IMR-90 (cell line): ENCODE measurements around the gene MRTFB. TPM values are rescaled to one million over a fixed set of nuclear protein-coding genes. Genes with fewer than 3 reads are reported as not detected.

Experiments used
- ATAC-seq: fragments of 200-7000 bp; cut with Tn5 transposase; 2 replicates; pipeline ENCODE4 v1.9.1; 2020; ENCODE audit warnings: low read depth, mild to moderate bottlenecking, moderate library complexity
- BruUV-seq: library from RNA; stranded (reverse); fragments of 400-500 nt; replicated peaks from 2 replicates; lab custom pipeline; 2021; lab: Mats Ljungman, UMichigan
- CTCF ChIA-PET: fragments of 300-600 bp; formaldehyde crosslinking; extraction: SDS; loops from one replicate; lab custom pipeline; 2021; ENCODE audit warnings: antibody characterized with exemption; lab: Yijun Ruan, JAX
- POLR2A ChIA-PET: fragments of 300-600 bp; sonication (Branson Sonifier 250); formaldehyde crosslinking; loops from one replicate; lab custom pipeline; 2022; ENCODE audit warnings: antibody characterized with exemption; ENCODE audit not compliant: unreplicated experiment; lab: Charles Lee
- DNase-seq: peaks from one replicate; pipeline ENCODE4 v3.0.0; 2013
- H2AFZ ChIP-seq: replicated peaks from 2 replicates; pipeline ENCODE3; 2013; ENCODE audit warnings: low read length, mild to moderate bottlenecking; ENCODE audit not compliant: poor library complexity
- H2AK5ac ChIP-seq: 2 replicates; pipeline ENCODE4 v1.6.1; 2013; ENCODE audit warnings: low read depth, low read length, inconsistent platforms
- H2AK9ac ChIP-seq: replicated peaks from 2 replicates; pipeline ENCODE3; 2013; ENCODE audit warnings: mild to moderate bottlenecking, low read depth, low read length, moderate library complexity; ENCODE audit not compliant: poor library complexity
- H2BK120ac ChIP-seq: 2 replicates; pipeline ENCODE4 v1.6.1; 2013; ENCODE audit warnings: low read depth, low read length, inconsistent platforms
- H2BK15ac ChIP-seq: 3 replicates; pipeline ENCODE4 v1.6.1; 2013; ENCODE audit warnings: low read depth, low read length, inconsistent platforms
- H2BK20ac ChIP-seq: 2 replicates; pipeline ENCODE4 v1.6.1; 2013; ENCODE audit warnings: low read depth, mild to moderate bottlenecking, inconsistent platforms, low read length, moderate library complexity
- H2BK5ac ChIP-seq: 2 replicates; pipeline ENCODE4 v1.6.1; 2013; ENCODE audit warnings: mild to moderate bottlenecking, low read depth, low read length, inconsistent platforms; ENCODE audit not compliant: poor library complexity, severe bottlenecking
- H3K14ac ChIP-seq: replicated peaks from 2 replicates; pipeline ENCODE4 v1.6.1; 2013; ENCODE audit warnings: low read depth, low read length, inconsistent platforms
- H3K18ac ChIP-seq: 2 replicates; pipeline ENCODE4 v1.6.1; 2013; ENCODE audit warnings: low read depth, low read length, control low read depth
- H3K23ac ChIP-seq: 2 replicates; pipeline ENCODE4 v1.6.1; 2013; ENCODE audit warnings: low read depth, low read length, inconsistent platforms
- H3K27ac ChIP-seq: 2 replicates; pipeline ENCODE4 v1.5.1; 2013; ENCODE audit warnings: mild to moderate bottlenecking, control low read depth, low read length; ENCODE audit not compliant: insufficient read depth
- H3K27me3 ChIP-seq: 2 replicates; pipeline ENCODE4 v1.6.1; 2013; ENCODE audit warnings: low read length; ENCODE audit not compliant: control insufficient read depth, insufficient read depth
- H3K36me3 ChIP-seq: 2 replicates; pipeline ENCODE4 v1.6.1; 2013; ENCODE audit warnings: low read length, mixed read lengths; ENCODE audit not compliant: control insufficient read depth, insufficient read depth
- H3K4ac ChIP-seq: 2 replicates; pipeline ENCODE4 v1.6.1; 2013; ENCODE audit warnings: low read depth, low read length, inconsistent platforms
- H3K4me1 ChIP-seq: 2 replicates; pipeline ENCODE4 v1.6.1; 2013; ENCODE audit warnings: low read length, mixed read lengths; ENCODE audit not compliant: control insufficient read depth, insufficient read depth
- H3K4me2 ChIP-seq: 2 replicates; pipeline ENCODE4 v1.6.1; 2013; ENCODE audit warnings: low read depth, mild to moderate bottlenecking, control low read depth, low read length, moderate library complexity
- H3K4me3 ChIP-seq: 2 replicates; pipeline ENCODE4 v1.5.1; 2013; ENCODE audit warnings: low read depth, mild to moderate bottlenecking, control low read depth, low read length, moderate library complexity; ENCODE audit not compliant: insufficient read depth
- H3K56ac ChIP-seq: 2 replicates; pipeline ENCODE4 v1.6.1; 2013; ENCODE audit warnings: low read length, inconsistent platforms; ENCODE audit not compliant: insufficient read depth; ENCODE audit errors: extremely low read depth
- H3K79me1 ChIP-seq, 2 experiments: 2 replicates each; pipeline ENCODE4 v1.6.1; 2013; ENCODE audit warnings: low read length in 2 of 2, inconsistent platforms in 1 of 2, low read depth in 1 of 2
- H3K9ac ChIP-seq: 2 replicates; pipeline ENCODE4 v1.6.1; 2013; ENCODE audit warnings: low read depth, low read length, control low read depth
- H3K9me1 ChIP-seq: 2 replicates; pipeline ENCODE4 v1.6.1; 2013; ENCODE audit warnings: low read length, inconsistent platforms; ENCODE audit not compliant: insufficient read depth
- H3K9me3 ChIP-seq: 2 replicates; pipeline ENCODE4 v1.6.1; 2013; ENCODE audit warnings: low read length; ENCODE audit not compliant: control insufficient read depth, insufficient read depth
- H4K20me1 ChIP-seq: 2 replicates; pipeline ENCODE4 v1.6.1; 2013; ENCODE audit warnings: low read length, inconsistent platforms; ENCODE audit not compliant: insufficient read depth
- H4K5ac ChIP-seq: 2 replicates; pipeline ENCODE4 v1.6.1; 2013; ENCODE audit warnings: mild to moderate bottlenecking, low read depth, low read length, control low read depth
- H4K8ac ChIP-seq, 2 experiments: 2 replicates each; pipeline ENCODE4 v1.6.1; 2013; ENCODE audit warnings: low read depth in 2 of 2, low read length in 2 of 2, control low read depth in 1 of 2, inconsistent platforms in 1 of 2
- H4K91ac ChIP-seq: 2 replicates; pipeline ENCODE4 v1.6.1; 2013; ENCODE audit warnings: low read depth, low read length, inconsistent platforms; ENCODE audit not compliant: insufficient read depth
- BHLHE40 ChIP-seq: fragments of 150-350 bp; IDR thresholded peaks from 2 replicates; pipeline ENCODE4 v1.6.1; 2016; ENCODE audit warnings: mild to moderate bottlenecking, low read depth, low read length
- CEBPB ChIP-seq: IDR thresholded peaks from 2 replicates; pipeline ENCODE4 v1.6.1; 2012; ENCODE audit warnings: low read depth, low read length, improper control_type of control experiment
- CTCF ChIP-seq: conservative IDR thresholded peaks from 2 replicates; pipeline ENCODE4 v1.5.1; 2012; ENCODE audit warnings: mild to moderate bottlenecking, low read depth, low read length, improper control_type of control experiment
- ELK1 ChIP-seq: fragments of 150-350 bp; IDR thresholded peaks from 2 replicates; pipeline ENCODE4 v1.6.1; 2016; ENCODE audit warnings: low read depth, mild to moderate bottlenecking, low read length, moderate library complexity, borderline replicate concordance
- FOS ChIP-seq: fragments of 150-350 bp; IDR thresholded peaks from 2 replicates; pipeline ENCODE4 v1.6.1; 2016; ENCODE audit warnings: low read depth, low read length
- MAZ ChIP-seq: IDR thresholded peaks from 2 replicates; pipeline ENCODE4 v1.6.1; 2012; ENCODE audit warnings: low read depth, mild to moderate bottlenecking, low read length, improper control_type of control experiment, moderate library complexity, borderline replicate concordance
- RAD21 ChIP-seq: IDR thresholded peaks from 2 replicates; pipeline ENCODE4 v1.6.1; 2012; ENCODE audit warnings: low read length, improper control_type of control experiment
- SMC3 ChIP-seq: fragments of 150-350 bp; IDR thresholded peaks from 2 replicates; pipeline ENCODE4 v1.6.1; 2016; ENCODE audit warnings: low read depth, mild to moderate bottlenecking, antibody characterized with exemption, low read length, moderate library complexity
- WGBS, 2 experiments: methylation state at CpG; one replicate each; pipeline versions ENCODE4 v1.1.5 to v1.1.7; 2013; ENCODE audit warnings: missing lambda C conversion rate in 2 of 2; ENCODE audit not compliant: insufficient read length in 1 of 2; ENCODE audit errors: extremely low coverage in 2 of 2; 5-methylcytosine and 5-hydroxymethylcytosine counted together
- dilution Hi-C: fragments of 300-500 bp; cut with HindIII; formaldehyde crosslinking; loops from one replicate; pipeline ENCODE4 v1.14.3; 2018; ENCODE audit warnings: low sequenced_read_pairs; ENCODE audit not compliant: unreplicated experiment
- in situ Hi-C: fragments of 300-500 bp; cut with MboI; formaldehyde crosslinking; loops from 3 replicates; pipeline ENCODE4 v1.14.3; 2019; ENCODE audit warnings: low sequenced_read_pairs, inconsistent platforms, mixed read lengths
- intact Hi-C: fragments of 100-400 bp; cut with micrococcal nuclease; formaldehyde crosslinking; loops from 2 replicates; pipeline ENCODE4 v1.10.0; 2022
- polyA plus RNA-seq, 3 experiments: library from polyadenylated mRNA; depleted of rRNA; stranded (reverse); fragments of >200 nt; gene quantifications; 2 replicates each; pipeline ENCODE4 v1.2.3, GENCODE V29; 2012; ENCODE audit warnings: low replicate concordance in 1 of 3
- total RNA-seq: library from RNA; depleted of rRNA; stranded (reverse); fragments of >200 nt; gene quantifications from 2 replicates; pipeline ENCODE4 v1.2.3, GENCODE V29; 2012

Gene MRTFB
- total and polyA plus RNA-seq, 2 of the 4 experiments (the other 2 are of a cell fraction) = 4.4 to 5.4 TPM

- Histone ChIP-seq H3K4me3 (peak overlapping the region; percentile 66), H3K9me3 (peaks cover 5% of the 10 kb centered on the region), H2AK9ac (peak overlapping the region; percentile 71), H2BK120ac (no peak overlapping the region), H3K14ac (no peak overlapping the region), H3K36me3 (no peaks in the 10 kb centered on the region), H3K79me1 (no peaks in the 10 kb centered on the region), H3K23ac (no peak overlapping the region), H3K4me1 (no peaks in the 10 kb centered on the region), H4K20me1 (peaks cover 6% of the 10 kb centered on the region), H3K4me2 (peak overlapping the region; percentile 1), H4K8ac (no peak overlapping the region), H2AFZ (peak overlapping the region; percentile 85), H2BK15ac (no peak overlapping the region), H2AK5ac (no peak overlapping the region), H3K18ac (no peak overlapping the region), H3K4ac (no peak overlapping the region), H3K27me3 (no peaks in the 10 kb centered on the region), H2BK5ac (no peak overlapping the region), H3K9ac (peak overlapping the region; percentile 57), H2BK20ac (no peak overlapping the region), H3K9me1 (no peaks in the 10 kb centered on the region), H3K56ac (peak overlapping the region; percentile 22; the same call in 1 of the 2 replicates), H4K5ac (no peak overlapping the region), H4K91ac (no peak overlapping the region), H3K27ac (peak overlapping the region; percentile 26; the same call in 1 of the 2 replicates)
- intact Hi-C loops (loop anchor here (1.0 to 5.0 kb wide), 3 partner anchors 213 to 362 kb away; partner anchors contain the start of gene MRTFB), in situ Hi-C loops (loop anchor here (10.0 kb wide), 1 partner anchor 361 kb away; the partner anchor contains the start of gene ERCC4), dilution Hi-C loops (no loop called here)
- ChIA-PET POLR2A (interaction anchor here (0.6 kb wide), 1 partner anchor 15 kb away, joined by 3 read pairs; no protein-coding TSS in a partner anchor), CTCF (interaction anchor here (0.7 to 1.2 kb wide), 6 partner anchors 10 to 366 kb away, joined by 3 to 5 read pairs (median 4); partner anchors contain the start of gene ERCC4)
- ATAC-seq = peak; percentile 95
- peak; percentile 97 for DNase-seq
- 1% methylated on average over 25 of the region's 72 CpGs; no CpG with 5 or more reads in 1 of the 2 experiments for WGBS, 2 experiments
- TF ChIP-seq BHLHE40 = peak; percentile 87
- no peak for TF ChIP-seq CTCF
- 0 out of 2 replicates have a peak, but pooled peaks have one; percentile 7 for TF ChIP-seq SMC3
- peak; percentile 95 for TF ChIP-seq FOS
- TF ChIP-seq RAD21 = no peak
- peak; percentile 35; the same call in 1 of the 2 replicates for TF ChIP-seq CEBPB
- no peak for TF ChIP-seq ELK1
- peak; percentile 91; the same call in 1 of the 2 replicates for TF ChIP-seq MAZ
- BruUV-seq = no TSS peak
Measured at GRCh38 chr16:14285513-14286367, 214.6 kb downstream of the MRTFB start.
